Activated CD4-positive, alpha-beta memory T cell treated with anti-CD3 and anti-CD28 coated beads, Interleukin-2, amount 10 ng/mL, durations not matched to agents 7 days and 5 days (primary cell): Measurements from ENCODE around the gene BEGAIN. TPM values are rescaled to one million over a fixed set of nuclear protein-coding genes. Genes with fewer than 3 reads are reported as not detected.
A peak's percentile ranks its signal among the peaks of the same experiment; 100 is the strongest.

Source experiments
- CTCF ChIA-PET: fragments of 350-600 bp; sonication (Branson Sonifier 250); formaldehyde crosslinking; loops from one replicate; lab custom pipeline; 2021; ENCODE audit warnings: antibody characterized with exemption, inconsistent platforms; lab: Charles Lee
- POLR2A ChIA-PET: fragments of 350-600 bp; sonication (Branson Sonifier 250); formaldehyde crosslinking; loops from one replicate; lab custom pipeline; 2021; ENCODE audit warnings: antibody characterized with exemption; lab: Charles Lee
- DNase-seq: peaks from one replicate; pipeline ENCODE4 v3.0.0-alpha.2; 2020
- H3K27ac Mint-ChIP-seq: one replicate; pipeline ENCODE4 v1.8.0; 2021; ENCODE audit warnings: mild to moderate bottlenecking, mixed read lengths
- H3K27me3 Mint-ChIP-seq: one replicate; pipeline ENCODE4 v1.8.0; 2021; ENCODE audit warnings: mixed read lengths
- H3K36me3 Mint-ChIP-seq: one replicate; pipeline ENCODE4 v1.8.0; 2021; ENCODE audit warnings: low read depth, mixed read lengths
- H3K4me1 Mint-ChIP-seq: one replicate; pipeline ENCODE4 v1.8.0; 2021; ENCODE audit warnings: mixed read lengths
- H3K4me3 Mint-ChIP-seq: one replicate; pipeline ENCODE4 v1.8.0; 2021; ENCODE audit warnings: mild to moderate bottlenecking, mixed read lengths
- H3K9me3 Mint-ChIP-seq: one replicate; pipeline ENCODE4 v1.8.0; 2021; ENCODE audit warnings: mixed read lengths
- total RNA-seq, 2 experiments: library from RNA; stranded (reverse); gene quantifications; one replicate each; pipeline ENCODE4 v1.2.3, GENCODE V29; 2021

Gene BEGAIN
- total RNA-seq, 2 experiments from 2014 or later = 2.7 to 3.1 TPM

- Mint-ChIP-seq H3K4me1 (peaks cover 8% of the 10 kb centered on the region), H3K36me3 (no peaks in the 10 kb centered on the region), H3K27ac (no peak overlapping the region), H3K9me3 (no peaks in the 10 kb centered on the region), H3K4me3 (no peak overlapping the region), H3K27me3 (peaks cover 27% of the 10 kb centered on the region)
- no peak for DNase-seq
- POLR2A ChIA-PET = interaction anchor here (1.2 kb wide), 1 partner anchor 26 kb away, joined by 3 read pairs; no protein-coding TSS in a partner anchor
- CTCF ChIA-PET = interaction anchor here (1.2 kb wide), 1 partner anchor 74 kb away, joined by 3 read pairs; no protein-coding TSS in a partner anchor
These were observed 15.4 kb downstream of the BEGAIN start for GRCh38 chr14:100571837-100572236.

GRCh38 chr14:100570726-100571454 is 16.3 kb downstream of the BEGAIN start:
- no peak overlapping the region for H3K4me3 Mint-ChIP-seq
- no peak for DNase-seq
- no peaks in the 10 kb centered on the region for H3K9me3 Mint-ChIP-seq
- ChIA-PET CTCF (interaction anchor here (1.2 kb wide), 1 partner anchor 75 kb away, joined by 3 read pairs; no protein-coding TSS in a partner anchor), POLR2A (no interaction called here)
- no peak overlapping the region for H3K27ac Mint-ChIP-seq
- H3K36me3 Mint-ChIP-seq = no peaks in the 10 kb centered on the region
- peaks cover 10% of the 10 kb centered on the region for H3K4me1 Mint-ChIP-seq
- peaks cover 35% of the 10 kb centered on the region for H3K27me3 Mint-ChIP-seq

GRCh38 chr14:100569734-100570286 is 17.4 kb downstream of the BEGAIN start:
- Mint-ChIP-seq H3K9me3 (no peaks in the 10 kb centered on the region), H3K27ac (no peak overlapping the region), H3K36me3 (no peaks in the 10 kb centered on the region), H3K27me3 (peaks cover 40% of the 10 kb centered on the region), H3K4me3 (no peak overlapping the region), H3K4me1 (peaks cover 10% of the 10 kb centered on the region)
- ChIA-PET CTCF (no interaction called here), POLR2A (interaction anchor here (0.8 kb wide), 1 partner anchor 76 kb away, joined by 3 read pairs; no protein-coding TSS in a partner anchor)
- DNase-seq = no peak

- Mint-ChIP-seq H3K9me3 (no peaks in the 10 kb centered on the region), H3K4me3 (peak overlapping the region; percentile 41), H3K4me1 (peaks cover 10% of the 10 kb centered on the region), H3K27me3 (peaks cover 40% of the 10 kb centered on the region), H3K36me3 (no peaks in the 10 kb centered on the region), H3K27ac (no peak overlapping the region)
- no peak for DNase-seq
- POLR2A ChIA-PET = no interaction called here
- CTCF ChIA-PET = no interaction called here
These were observed 18.1 kb downstream of the BEGAIN start for GRCh38 chr14:100568998-100569733.

GRCh38 chr14:100568164-100568997 is 18.8 kb downstream of the BEGAIN start:
- ChIA-PET POLR2A (no interaction called here), CTCF (no interaction called here)
- Mint-ChIP-seq H3K27ac (no peak overlapping the region), H3K9me3 (no peaks in the 10 kb centered on the region), H3K36me3 (no peaks in the 10 kb centered on the region), H3K27me3 (peaks cover 40% of the 10 kb centered on the region), H3K4me3 (no peak overlapping the region), H3K4me1 (peaks cover 10% of the 10 kb centered on the region)
- no peak for DNase-seq

GRCh38 chr14:100567877-100568163 is 19.4 kb downstream of the BEGAIN start:
- ChIA-PET POLR2A (no interaction called here), CTCF (interaction anchor here (1.6 kb wide), 1 partner anchor 79 kb away, joined by 5 read pairs; no protein-coding TSS in a partner anchor)
- no peak overlapping the region for H3K27ac Mint-ChIP-seq

GRCh38 chr14:100567009-100567876 is 20.0 kb downstream of the BEGAIN start:
- H3K4me3 Mint-ChIP-seq = peak overlapping the region; percentile 27
- peaks cover 7% of the 10 kb centered on the region for H3K4me1 Mint-ChIP-seq
- H3K36me3 Mint-ChIP-seq = no peaks in the 10 kb centered on the region
- no peak for DNase-seq
- ChIA-PET CTCF (interaction anchor here (1.6 kb wide), 1 partner anchor 79 kb away, joined by 5 read pairs; no protein-coding TSS in a partner anchor), POLR2A (no interaction called here)
- no peak overlapping the region for H3K27ac Mint-ChIP-seq
- H3K27me3 Mint-ChIP-seq = peaks cover 34% of the 10 kb centered on the region
- no peaks in the 10 kb centered on the region for H3K9me3 Mint-ChIP-seq

More at GRCh38 chr14:100567877-100568163, 19.4 kb downstream of the BEGAIN start:
- Mint-ChIP-seq H3K36me3 (no peaks in the 10 kb centered on the region), H3K9me3 (no peaks in the 10 kb centered on the region), H3K4me1 (peaks cover 9% of the 10 kb centered on the region), H3K27me3 (peaks cover 39% of the 10 kb centered on the region), H3K4me3 (no peak overlapping the region)
- no peak for DNase-seq

GRCh38 chr14:100566586-100566985 is 20.6 kb downstream of the BEGAIN start:
- Mint-ChIP-seq H3K4me3 (no peak overlapping the region), H3K27me3 (peaks cover 30% of the 10 kb centered on the region), H3K4me1 (peaks cover 7% of the 10 kb centered on the region), H3K9me3 (no peaks in the 10 kb centered on the region), H3K36me3 (no peaks in the 10 kb centered on the region), H3K27ac (no peak overlapping the region)
- ChIA-PET POLR2A (no interaction called here), CTCF (interaction anchor here (1.6 kb wide), 1 partner anchor 80 kb away, joined by 5 read pairs; no protein-coding TSS in a partner anchor)
- DNase-seq = no peak

GRCh38 chr14:100566119-100566518 is 21.1 kb downstream of the BEGAIN start:
- no peak for DNase-seq
- Mint-ChIP-seq H3K4me3 (no peak overlapping the region), H3K4me1 (peaks cover 7% of the 10 kb centered on the region), H3K9me3 (no peaks in the 10 kb centered on the region), H3K36me3 (no peaks in the 10 kb centered on the region), H3K27ac (no peak overlapping the region), H3K27me3 (peaks cover 30% of the 10 kb centered on the region)
- CTCF ChIA-PET = interaction anchor here (1.6 kb wide), 1 partner anchor 80 kb away, joined by 5 read pairs; no protein-coding TSS in a partner anchor
- POLR2A ChIA-PET = no interaction called here

- POLR2A ChIA-PET = no interaction called here
- no peak for DNase-seq
- no peak overlapping the region for H3K4me3 Mint-ChIP-seq
- H3K27ac Mint-ChIP-seq = no peak overlapping the region
- H3K4me1 Mint-ChIP-seq = peaks cover 7% of the 10 kb centered on the region
- H3K36me3 Mint-ChIP-seq = no peaks in the 10 kb centered on the region
- CTCF ChIA-PET = interaction anchor here (1.4 kb wide), 1 partner anchor 80 kb away, joined by 3 read pairs; no protein-coding TSS in a partner anchor
- peaks cover 29% of the 10 kb centered on the region for H3K27me3 Mint-ChIP-seq
- no peaks in the 10 kb centered on the region for H3K9me3 Mint-ChIP-seq
These were observed 21.6 kb downstream of the BEGAIN start for GRCh38 chr14:100565650-100566049.

- Mint-ChIP-seq H3K9me3 (no peaks in the 10 kb centered on the region), H3K4me1 (peaks cover 7% of the 10 kb centered on the region), H3K4me3 (no peak overlapping the region), H3K27ac (no peak overlapping the region), H3K27me3 (peaks cover 21% of the 10 kb centered on the region), H3K36me3 (no peaks in the 10 kb centered on the region)
- POLR2A ChIA-PET = no interaction called here
- no peak for DNase-seq
- CTCF ChIA-PET = interaction anchor here (1.4 kb wide), 1 partner anchor 81 kb away, joined by 3 read pairs; no protein-coding TSS in a partner anchor
These were observed 22.7 kb downstream of the BEGAIN start for GRCh38 chr14:100564512-100564911.
